Kidney (tissue), 14 donors: ENCODE results near the gene TLX2. TPM values are rescaled to one million over a fixed set of nuclear protein-coding genes. Genes with fewer than 3 reads are reported as not detected.

Experiments
- DNase-seq, 5 donors: peaks; one replicate each; pipeline ENCODE4 v3.0.0-alpha.2; 2013 to 2020
- FAIRE-seq: peaks from 2 replicates; lab custom pipeline; 2012; peaks lifted over from hg19 to GRCh38; lab: Jason Lieb, UNC
- H3K27ac ChIP-seq, 2 donors: one replicate each; pipeline ENCODE4 v1.7.0; 2013; ENCODE audit warnings: low read depth in 2 of 2, low read length in 2 of 2, inconsistent platforms in 1 of 2
- H3K27me3 ChIP-seq: one replicate; pipeline ENCODE4 v1.7.1; 2013; ENCODE audit warnings: low read length, inconsistent platforms; ENCODE audit not compliant: control insufficient read depth, insufficient read depth
- H3K36me3 ChIP-seq, 3 donors: one replicate each; pipeline versions ENCODE4 v1.7.0 to v1.7.1; 2013; ENCODE audit warnings: low read length in 3 of 3, control low read depth in 1 of 3, inconsistent platforms in 1 of 3; ENCODE audit not compliant: insufficient read depth in 3 of 3, control insufficient read depth in 2 of 3
- H3K4me1 ChIP-seq, 3 donors: one replicate each; pipeline versions ENCODE4 v1.7.0 to v1.7.1; 2013; ENCODE audit warnings: low read length in 3 of 3, inconsistent platforms in 1 of 3, low read depth in 1 of 3; ENCODE audit not compliant: control insufficient read depth in 2 of 3, insufficient read depth in 2 of 3
- H3K4me3 ChIP-seq, 3 donors: one replicate each; pipeline versions ENCODE4 v1.7.0 to v1.8.1; 2013; ENCODE audit warnings: low read length in 3 of 3, control low read depth in 1 of 3, inconsistent platforms in 1 of 3
- H3K9ac ChIP-seq, 3 donors: one replicate each; pipeline versions ENCODE4 v1.7.0 to v1.7.1; 2013; ENCODE audit warnings: low read length in 3 of 3, control low read depth in 1 of 3, inconsistent platforms in 1 of 3
- H3K9me3 ChIP-seq, 3 donors: one replicate each; pipeline versions ENCODE4 v1.7.0 to v1.7.1; 2013; ENCODE audit warnings: low read length in 3 of 3, control low read depth in 1 of 3, inconsistent platforms in 1 of 3; ENCODE audit not compliant: control insufficient read depth in 2 of 3, insufficient read depth in 1 of 3
- intact Hi-C: fragments of 100-400 bp; cut with DNase I; formaldehyde crosslinking; loops from one replicate; pipeline ENCODE4 v1.11.1; 2022
- polyA plus RNA-seq: library from polyadenylated mRNA; stranded (reverse); fragments of 350-450 nt; fragmentation: Illumina TruSeq; extraction: RNeasy Lipid Tissue Mini Kit (QIAGEN cat#74804); gene quantifications from one replicate; pipeline ENCODE4 v1.2.3, GENCODE V29; 2014; ENCODE audit warnings: low read depth, low replicate concordance; ENCODE audit not compliant: insufficient read depth
- total RNA-seq: library from RNA; stranded (reverse); fragmentation: NEBNext Ultra II Directional; extraction: Animal tissue kit (Norgen Biotek cat#: 25700); gene quantifications from one replicate; pipeline ENCODE4 v1.2.1, GENCODE V29; 2021
- TF ChIP-seq, protein P1 (sequence below): IDR thresholded peaks from 3 replicates; pipeline ENCODE4 v1.5.1; 2012; ENCODE audit warnings: mild to moderate bottlenecking, moderate library complexity, borderline replicate concordance; ENCODE audit not compliant: insufficient read depth; ENCODE audit errors: extremely low read depth
- donor health status: control.
- donor health status: control.
- donor health status: control.
- donor health status: control.
- donor health status: control.
- donor health status: DM: yes; HTN: yes; CAD: no.
- donor health status: Normal renal cell carcinoma (clear cell type).

Gene TLX2
- total and polyA plus RNA-seq, 2 donors from 2014 or later: not detected

DNA sequence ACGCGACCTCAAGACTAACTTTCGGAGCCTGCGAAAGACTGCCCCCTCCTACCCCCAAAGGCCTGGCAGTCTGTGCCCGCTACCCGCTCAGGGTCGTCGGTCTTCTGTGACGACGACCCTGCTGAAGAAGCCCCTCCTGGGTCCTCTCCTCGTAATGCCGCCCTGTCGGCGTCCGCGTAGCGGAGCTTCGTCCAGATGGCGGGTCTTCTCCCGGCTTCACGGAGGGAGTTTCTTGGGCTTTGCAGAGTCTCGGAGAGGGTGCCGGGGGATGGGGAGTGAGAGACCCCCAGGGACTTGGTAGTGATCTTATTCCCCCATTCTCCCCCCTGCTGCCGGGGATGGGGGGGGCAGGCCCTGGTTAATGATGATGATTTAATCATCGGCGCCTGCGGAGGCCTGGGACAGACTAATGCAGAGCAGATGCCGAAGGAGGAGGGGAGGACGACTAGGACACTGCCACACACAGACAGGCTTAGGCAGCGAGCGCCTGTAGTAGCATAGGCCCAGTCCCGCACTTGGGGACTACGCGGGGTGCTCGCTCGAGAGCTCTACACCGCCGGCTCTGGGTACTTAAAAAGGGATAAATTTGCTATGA lies 6.2 kb upstream of the TLX2 start:
- Histone ChIP-seq H3K27me3 (peaks cover 37% of the 10 kb centered on the region), H3K4me1 (peaks cover 0 to 15% (median 12%) of the 10 kb centered on the region in 3 donors), H3K27ac (peak overlapping the region; percentile 100), H3K9ac (peak overlapping the region; percentile 38 to 97 (median 55)), H3K9me3 (no peaks in the 10 kb centered on the region), H3K4me3 (peak overlapping the region; percentile 77 to 98 (median 96)), H3K36me3 (peaks cover 3 to 17% (median 8%) of the 10 kb centered on the region in 3 donors)
- intact Hi-C loops: no loop called here
- FAIRE-seq (no peak), DNase-seq (peak in 2 of 5 donors; percentile 66 to 90)
- TF ChIP-seq, protein P1, sequence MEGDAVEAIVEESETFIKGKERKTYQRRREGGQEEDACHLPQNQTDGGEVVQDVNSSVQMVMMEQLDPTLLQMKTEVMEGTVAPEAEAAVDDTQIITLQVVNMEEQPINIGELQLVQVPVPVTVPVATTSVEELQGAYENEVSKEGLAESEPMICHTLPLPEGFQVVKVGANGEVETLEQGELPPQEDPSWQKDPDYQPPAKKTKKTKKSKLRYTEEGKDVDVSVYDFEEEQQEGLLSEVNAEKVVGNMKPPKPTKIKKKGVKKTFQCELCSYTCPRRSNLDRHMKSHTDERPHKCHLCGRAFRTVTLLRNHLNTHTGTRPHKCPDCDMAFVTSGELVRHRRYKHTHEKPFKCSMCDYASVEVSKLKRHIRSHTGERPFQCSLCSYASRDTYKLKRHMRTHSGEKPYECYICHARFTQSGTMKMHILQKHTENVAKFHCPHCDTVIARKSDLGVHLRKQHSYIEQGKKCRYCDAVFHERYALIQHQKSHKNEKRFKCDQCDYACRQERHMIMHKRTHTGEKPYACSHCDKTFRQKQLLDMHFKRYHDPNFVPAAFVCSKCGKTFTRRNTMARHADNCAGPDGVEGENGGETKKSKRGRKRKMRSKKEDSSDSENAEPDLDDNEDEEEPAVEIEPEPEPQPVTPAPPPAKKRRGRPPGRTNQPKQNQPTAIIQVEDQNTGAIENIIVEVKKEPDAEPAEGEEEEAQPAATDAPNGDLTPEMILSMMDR: no peak

DNA sequence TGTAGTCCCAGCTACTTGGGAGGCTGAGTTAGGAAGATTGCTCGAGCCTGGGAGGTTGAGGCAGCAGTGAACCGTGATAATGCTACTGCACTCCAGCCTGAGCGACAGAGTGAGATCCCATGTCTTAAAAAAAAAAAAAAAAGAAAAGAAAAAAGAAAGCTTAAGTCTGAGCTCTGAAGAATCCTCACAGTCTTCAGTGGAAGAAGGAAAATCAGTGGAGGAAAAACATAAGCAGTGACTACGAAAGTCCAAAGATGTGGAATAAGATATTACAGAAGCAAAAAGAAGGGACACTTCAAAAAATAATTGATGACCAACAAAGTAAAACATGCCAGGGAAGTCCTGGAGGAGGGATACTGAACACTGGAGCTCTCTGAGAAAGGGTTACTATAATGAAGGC lies 4.0 kb upstream of the TLX2 start:
- peaks cover 47% of the 10 kb centered on the region for H3K27me3 ChIP-seq
- TF ChIP-seq, protein P1: no peak

DNA sequence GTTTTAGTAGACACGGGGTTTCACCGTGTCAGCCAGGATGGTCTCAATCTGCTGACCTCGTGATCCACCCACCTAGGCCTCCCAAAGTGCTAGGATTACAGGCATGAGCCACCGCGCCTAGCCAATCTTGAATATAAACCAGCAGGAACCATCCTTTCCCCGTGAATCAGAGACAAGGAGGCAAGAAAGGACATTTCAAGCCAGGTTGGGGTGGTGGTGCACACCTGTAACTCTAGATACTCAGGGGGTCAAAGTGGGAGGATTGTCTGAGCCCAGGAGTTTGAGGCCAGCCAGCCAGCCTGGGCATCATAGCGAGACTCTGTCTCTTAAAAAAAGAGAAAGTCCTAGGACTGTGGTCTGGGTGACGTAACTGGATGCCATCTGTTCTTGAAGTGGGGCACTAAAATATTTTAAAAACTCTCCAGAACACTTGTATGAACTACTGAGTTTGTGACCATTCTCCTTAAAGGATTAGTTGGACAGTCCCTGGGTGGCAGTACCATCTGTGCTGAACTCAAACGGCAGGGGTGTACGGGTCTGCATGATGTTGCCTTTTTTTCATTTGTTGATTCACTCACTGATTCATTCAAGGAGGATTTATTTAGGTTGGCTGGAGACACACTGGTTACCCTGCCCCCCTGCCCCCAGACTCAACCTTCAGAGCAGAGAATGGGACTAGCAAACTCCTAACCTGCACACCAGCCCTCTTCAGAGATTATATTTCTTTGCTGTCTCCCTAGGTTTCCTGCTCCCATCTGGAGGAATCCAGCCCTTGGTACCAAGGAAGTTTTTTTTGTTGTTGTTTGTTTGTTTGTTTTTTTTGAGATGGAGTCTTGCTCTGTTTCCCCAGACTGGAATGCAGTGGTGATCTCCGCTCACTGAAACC lies 2.9 kb upstream of the TLX2 start:
- TF ChIP-seq, protein P1: no peak
- Histone ChIP-seq H3K36me3 (no peaks in the 10 kb centered on the region), H3K27ac (no peak overlapping the region), H3K9me3 (no peaks in the 10 kb centered on the region), H3K4me3 (no peak overlapping the region), H3K9ac (no peak overlapping the region), H3K4me1 (peaks cover 0 to 11% (median 6%) of the 10 kb centered on the region in 3 donors), H3K27me3 (peaks cover 48% of the 10 kb centered on the region)
- intact Hi-C loops: no loop called here
- DNase-seq (no peak), FAIRE-seq (no peak)

More for the DNA sequence above, 4.0 kb upstream of the TLX2 start:
- FAIRE-seq: no peak
- H3K36me3 ChIP-seq: peaks cover 2 to 8% (median 6%) of the 10 kb centered on the region in 3 donors
- no peaks in the 10 kb centered on the region for H3K9me3 ChIP-seq
- no peak overlapping the region for H3K27ac ChIP-seq
- no peak for DNase-seq
- H3K4me3 ChIP-seq: no peak overlapping the region
- peaks cover 0 to 14% (median 12%) of the 10 kb centered on the region in 3 donors for H3K4me1 ChIP-seq
- intact Hi-C loops: no loop called here
- no peak overlapping the region for H3K9ac ChIP-seq
